ENCODE data around the gene GALNT17.
"Not testable (repeated sequence)": the region's sequence is repeated elsewhere in the genome, so short reads cannot be mapped to it uniquely, and the experiment has no call there.

The GALNT17 gene

GRCh38 chr7:71254751-71255150 is 122.8 kb downstream of the GALNT17 start:
- CTCF ChIA-PET, result no interaction called here

GRCh38 chr7:71255537-71256178 is 123.7 kb downstream of the GALNT17 start:
- TF ChIP-seq CTCF (conservative IDR thresholded peaks at IDR 0.05; ENCODE audit: low read depth), result no peak
- ChIA-PET POLR2A (ENCODE audit: low non-redundant PET) (no interaction called here), CTCF (no interaction called here)
- DNase-seq (ENCODE audit: low spot score), result no peak
- H3K27ac ChIP-seq, result no peak overlapping the region

More at GRCh38 chr7:71254751-71255150, 122.8 kb downstream of the GALNT17 start:
- POLR2A ChIA-PET (ENCODE audit: low non-redundant PET), result no interaction called here
- no peak for DNase-seq (ENCODE audit: low spot score)
- no peak overlapping the region for H3K27ac ChIP-seq
- TF ChIP-seq CTCF (conservative IDR thresholded peaks at IDR 0.05; ENCODE audit: low read depth), result no peak

GRCh38 chr7:71261066-71261465 is 129.1 kb downstream of the GALNT17 start:
- H3K27ac ChIP-seq, result no peak overlapping the region
- ChIA-PET POLR2A (ENCODE audit: low non-redundant PET) (no interaction called here), CTCF (no interaction called here)
- no peak for DNase-seq (ENCODE audit: low spot score)
- no peak for TF ChIP-seq CTCF (conservative IDR thresholded peaks at IDR 0.05; ENCODE audit: low read depth)

- POLR2A ChIA-PET (ENCODE audit: low non-redundant PET); CTCF ChIA-PET; DNase-seq (ENCODE audit: low spot score); H3K27ac ChIP-seq: not testable (repeated sequence)
Measured at GRCh38 chr7:71262834-71263233, 130.9 kb downstream of the GALNT17 start.

- DNase-seq (ENCODE audit: low spot score), result no peak
- no peak overlapping the region for H3K27ac ChIP-seq
- TF ChIP-seq CTCF (conservative IDR thresholded peaks at IDR 0.05; ENCODE audit: low read depth), result no peak
- ChIA-PET CTCF (no interaction called here), POLR2A (ENCODE audit: low non-redundant PET) (no interaction called here)
Measured at GRCh38 chr7:71264005-71264404, 132.1 kb downstream of the GALNT17 start.

- TF ChIP-seq CTCF (conservative IDR thresholded peaks at IDR 0.05; ENCODE audit: low read depth), result no peak
- ChIA-PET CTCF (no interaction called here), POLR2A (ENCODE audit: low non-redundant PET) (no interaction called here)
- DNase-seq (ENCODE audit: low spot score), result no peak
- no peak overlapping the region for H3K27ac ChIP-seq
Measured at GRCh38 chr7:71266912-71267311, 135.0 kb downstream of the GALNT17 start.

- no peak overlapping the region for H3K27ac ChIP-seq
- TF ChIP-seq CTCF (conservative IDR thresholded peaks at IDR 0.05; ENCODE audit: low read depth), result no peak
- POLR2A ChIA-PET (ENCODE audit: low non-redundant PET), result no interaction called here
- DNase-seq (ENCODE audit: low spot score), result no peak
- CTCF ChIA-PET, result no interaction called here
Measured at GRCh38 chr7:71267734-71268469, 136.0 kb downstream of the GALNT17 start.

Measured in RWPE1 (cell line).